Measurements from ENCODE around the gene TSPAN32.
"Not testable (repeated sequence)": the region's sequence is repeated elsewhere in the genome, so short reads cannot be mapped to it uniquely, and the experiment has no call there.

TSPAN32 gene

GRCh38 chr11:2267306-2267850, 34.4 kb upstream of the TSPAN32 start:
- DNase-seq: no peak

- no peak for DNase-seq
Observed at GRCh38 chr11:2267851-2268728, 33.7 kb upstream of the TSPAN32 start.

DNA sequence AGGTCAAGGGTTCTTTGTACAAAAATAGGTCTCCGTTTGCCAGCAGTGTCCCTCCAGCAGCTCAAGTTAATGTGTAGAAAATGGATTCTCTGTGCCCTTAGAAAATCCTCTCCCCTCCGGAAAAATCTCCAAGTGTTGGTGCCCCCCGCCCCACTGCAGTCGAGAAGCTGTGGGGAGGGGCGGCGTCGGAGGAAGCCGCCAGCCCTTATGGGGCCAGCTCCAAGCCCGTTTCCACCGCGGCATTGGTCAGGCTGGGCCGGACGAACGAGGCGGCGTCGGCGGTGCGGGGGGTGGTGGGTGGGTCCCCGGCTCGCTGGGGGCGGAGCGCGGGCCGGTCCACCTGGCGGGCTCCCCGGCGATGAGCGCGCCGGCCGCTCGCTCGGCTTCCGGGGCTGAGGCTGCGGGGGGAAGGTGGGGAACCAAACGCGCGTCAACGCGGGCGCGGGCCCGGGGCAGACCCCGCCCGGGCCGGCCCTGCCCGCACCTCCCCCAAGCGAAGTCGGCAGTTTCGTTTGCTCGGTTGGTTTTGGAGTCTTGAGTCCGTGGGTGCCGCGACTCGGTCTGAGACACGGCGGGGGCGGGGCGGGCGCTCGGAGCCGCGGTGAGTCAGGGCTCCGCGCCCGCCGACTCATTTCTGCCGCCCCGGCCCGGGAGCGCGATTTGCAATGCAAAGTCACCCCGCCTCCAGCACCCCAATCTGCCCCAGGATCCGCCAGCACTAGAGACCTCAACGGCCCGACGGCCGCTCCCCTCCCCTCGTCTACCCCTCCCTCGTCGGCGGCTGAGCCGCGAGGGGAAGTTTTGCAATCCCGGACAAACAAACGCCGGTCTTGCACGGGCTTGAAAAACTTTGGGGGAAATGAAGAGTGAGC, 32.8 kb upstream of the TSPAN32 start:
- DNase-seq: peak; percentile 37 to 70

DNA sequence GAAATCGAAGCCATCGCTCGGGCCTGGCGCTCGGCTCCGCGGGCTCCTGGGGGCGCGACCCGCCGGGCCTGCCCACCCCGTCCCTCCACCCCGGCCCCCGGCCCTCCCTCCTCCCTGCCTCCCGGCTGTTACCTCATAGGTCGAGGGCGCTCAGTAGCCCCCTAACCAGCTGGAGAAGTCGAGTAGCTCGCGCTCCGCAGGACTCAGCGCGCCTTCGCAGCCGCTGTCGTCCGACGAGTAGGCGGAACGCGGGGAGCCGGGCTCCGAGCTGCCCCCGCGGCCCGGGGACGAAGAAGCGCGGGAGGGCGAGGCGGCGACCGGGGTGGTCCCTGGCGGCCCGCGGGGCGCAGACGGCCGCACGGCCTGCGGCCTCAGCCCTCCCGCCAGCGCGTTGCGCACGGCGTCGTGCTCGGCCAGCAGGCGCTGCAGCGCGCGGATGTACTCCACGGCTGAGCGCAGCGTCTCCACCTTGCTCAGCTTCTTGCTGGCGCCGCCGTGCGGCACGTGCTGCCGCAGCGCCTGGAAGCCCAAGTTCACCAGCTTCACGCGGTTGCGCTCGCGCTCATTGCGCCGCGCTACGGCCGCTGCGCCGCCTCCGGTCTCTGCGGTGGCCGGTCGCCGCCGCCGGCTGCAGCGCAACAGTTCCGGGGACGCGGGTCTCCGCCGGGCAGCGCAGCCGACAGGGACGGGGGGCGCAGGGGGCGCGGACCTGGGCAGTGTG, 32.1 kb upstream of the TSPAN32 start:
- DNase-seq: peak; percentile 47 to 64

DNA sequence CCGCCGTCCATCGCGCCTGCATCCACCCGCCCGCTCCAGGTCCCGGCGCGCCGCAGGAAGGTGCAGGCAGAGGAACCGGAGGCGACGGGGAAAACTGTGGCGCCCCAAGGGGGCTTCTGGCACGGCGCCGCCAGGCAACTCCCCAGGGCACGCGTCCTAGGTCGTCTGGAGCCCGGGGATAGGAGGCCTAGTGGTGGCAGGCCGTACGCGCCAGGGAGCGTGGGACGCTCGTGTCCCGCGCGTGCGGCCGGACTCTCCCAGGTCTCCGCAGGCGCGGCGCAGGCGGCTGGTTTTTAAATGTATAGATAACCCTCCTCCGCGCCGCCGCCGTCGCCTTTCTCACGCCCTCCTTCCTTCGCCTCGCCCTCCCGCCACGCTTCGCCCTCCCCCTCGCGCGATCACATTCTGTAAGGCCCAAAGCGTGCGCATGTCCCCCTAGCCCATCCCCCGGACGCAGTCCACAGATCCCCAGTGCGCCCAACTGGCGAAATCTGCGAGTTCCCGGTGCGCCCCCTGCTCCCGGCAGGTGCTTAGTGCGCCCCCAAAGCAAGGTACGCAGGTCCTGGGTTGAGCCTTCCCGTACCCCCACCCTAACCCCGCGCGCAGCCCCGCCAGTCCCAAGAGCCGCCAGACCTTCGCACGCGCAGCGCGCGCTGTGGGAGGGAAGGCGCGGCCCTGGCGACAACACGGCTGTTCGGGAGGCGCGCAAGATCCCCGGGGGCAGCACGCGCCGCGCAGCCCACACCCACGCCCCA, 31.3 kb upstream of the TSPAN32 start, which contains the start of gene ASCL2:
ASCL2 (minus strand) TSS at position 267 of the 755 bp plus-strand sequence; CDS start at position 11, 256 bp downstream.
- DNase-seq: no peak

DNA sequence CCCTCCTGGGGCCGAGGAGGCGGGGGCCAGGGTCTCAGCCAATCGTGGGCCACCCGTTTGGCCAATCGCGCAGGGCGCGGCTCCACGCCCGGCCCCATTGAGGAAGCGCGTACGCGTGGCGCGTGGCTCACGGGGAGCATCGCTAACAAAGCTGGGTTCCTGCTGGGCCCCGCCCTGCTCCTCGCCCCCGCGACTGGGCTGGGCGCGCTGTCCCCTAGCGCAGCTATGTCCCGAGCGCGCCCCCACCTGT, 30.8 kb upstream of the TSPAN32 start:
- peak; percentile 64 to 76 for DNase-seq

DNA sequence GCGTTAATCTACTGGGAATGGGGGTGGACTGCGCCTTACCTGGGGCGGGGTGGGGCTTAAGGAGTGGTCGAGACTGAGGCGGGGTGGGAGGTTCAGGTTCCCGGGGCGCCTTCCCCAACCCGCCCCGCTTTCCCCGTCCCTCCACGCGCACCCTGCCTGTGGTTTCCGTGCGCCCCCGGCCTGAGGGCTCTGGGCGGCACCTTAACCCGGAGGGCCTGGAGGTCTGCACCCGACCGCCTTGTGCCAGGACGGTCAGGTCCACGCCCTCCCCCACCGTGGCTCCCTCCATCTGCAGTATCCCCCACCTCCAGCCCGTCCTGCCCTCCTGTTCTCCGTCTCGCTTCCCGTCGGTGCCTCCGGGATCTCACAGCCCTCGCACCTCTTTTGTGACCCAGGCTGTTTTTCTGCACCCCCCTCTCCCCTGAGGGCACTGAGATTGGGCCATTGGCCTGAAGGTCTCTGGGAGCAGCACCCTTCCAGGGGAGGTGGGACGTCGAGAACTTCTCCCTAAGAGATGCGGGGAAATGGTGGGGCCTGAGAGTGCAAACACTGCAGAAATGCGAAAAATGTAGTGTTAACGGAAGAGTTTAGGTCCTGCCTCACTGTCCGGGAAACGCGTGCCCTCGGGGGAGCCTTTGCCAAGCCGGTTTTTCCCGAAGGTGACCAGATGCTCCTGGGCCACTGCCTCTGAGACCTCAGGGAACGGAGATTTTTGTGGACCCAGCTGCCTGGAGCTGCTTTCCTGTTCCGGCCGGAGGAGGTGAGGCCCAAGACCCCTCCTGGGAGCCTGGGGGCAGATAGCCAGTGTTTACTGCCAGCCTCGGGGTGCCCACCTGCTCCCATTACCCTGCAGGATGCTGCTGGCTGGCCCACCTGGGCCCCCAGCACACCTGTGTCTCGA, 30.2 kb upstream of the TSPAN32 start:
- no peak for DNase-seq

- no peak for DNase-seq
Observed at GRCh38 chr11:2272228-2272945, 29.4 kb upstream of the TSPAN32 start.

DNA sequence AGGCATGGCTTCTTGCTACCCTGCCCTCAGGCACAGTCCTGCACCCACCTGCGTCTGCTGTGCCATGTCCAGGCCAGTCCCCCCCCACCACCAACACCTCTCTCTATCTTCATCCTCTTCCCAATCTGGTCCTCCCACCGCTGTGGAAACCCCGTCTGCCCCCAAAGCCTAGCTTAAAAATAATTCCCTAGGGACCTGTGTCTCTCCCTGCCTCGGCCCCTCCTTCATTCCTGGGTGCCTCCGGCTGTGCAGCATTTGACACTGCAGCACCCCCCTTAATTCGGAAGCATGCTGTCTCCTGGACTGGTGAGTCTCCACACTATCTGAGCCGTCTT, 28.9 kb upstream of the TSPAN32 start:
- no peak for DNase-seq

- DNase-seq: no peak
Observed at GRCh38 chr11:2273311-2273710, 28.5 kb upstream of the TSPAN32 start.

- DNase-seq: no peak
Observed at GRCh38 chr11:2273771-2274170, 28.0 kb upstream of the TSPAN32 start.

DNA sequence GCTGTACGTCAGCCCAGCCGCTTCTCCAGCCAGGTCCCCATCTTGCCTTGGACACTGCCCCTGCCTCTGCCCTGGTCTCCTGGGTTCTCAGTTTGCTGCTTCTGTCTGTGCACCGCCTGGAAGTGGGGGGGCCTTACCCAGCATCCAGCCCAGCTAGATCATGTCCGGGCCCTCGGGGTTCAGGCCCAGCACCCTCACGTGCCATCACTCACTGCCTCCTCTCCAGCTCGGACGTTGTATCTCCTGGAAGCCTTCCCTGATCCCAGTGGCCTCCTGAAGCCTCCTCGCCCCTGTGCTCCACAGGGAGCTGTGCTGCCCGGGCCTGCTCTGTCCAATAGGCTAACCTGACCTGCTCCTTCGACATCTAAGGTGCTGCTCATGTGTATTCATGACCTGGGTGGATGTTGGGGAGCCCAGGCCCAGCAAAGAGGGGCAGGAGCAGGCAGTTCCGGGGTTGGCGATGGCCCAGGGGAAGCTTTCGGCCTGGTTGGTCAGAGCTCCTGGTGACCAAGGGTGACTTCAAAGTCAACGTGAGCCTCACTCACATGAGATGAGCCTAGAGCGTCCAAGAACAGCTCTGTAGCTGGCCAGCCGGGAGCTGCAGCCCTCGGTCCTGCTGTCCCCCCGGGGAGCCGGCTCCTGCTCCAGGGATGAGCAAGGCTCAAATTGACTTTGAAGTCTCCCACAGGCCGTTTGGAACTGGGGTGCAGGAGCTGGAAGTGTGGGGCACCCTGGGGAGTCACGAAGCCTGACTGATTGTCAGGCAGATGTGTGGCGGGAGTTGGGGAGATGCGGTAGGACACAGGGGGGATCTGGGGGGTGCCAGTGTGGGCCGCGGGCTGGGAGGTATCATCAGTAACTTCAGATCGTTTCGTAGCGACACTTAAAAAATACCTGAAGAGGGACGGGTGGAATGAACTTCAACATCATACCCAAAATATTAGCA, 26.2 kb upstream of the TSPAN32 start:
- no peak for DNase-seq

DNA sequence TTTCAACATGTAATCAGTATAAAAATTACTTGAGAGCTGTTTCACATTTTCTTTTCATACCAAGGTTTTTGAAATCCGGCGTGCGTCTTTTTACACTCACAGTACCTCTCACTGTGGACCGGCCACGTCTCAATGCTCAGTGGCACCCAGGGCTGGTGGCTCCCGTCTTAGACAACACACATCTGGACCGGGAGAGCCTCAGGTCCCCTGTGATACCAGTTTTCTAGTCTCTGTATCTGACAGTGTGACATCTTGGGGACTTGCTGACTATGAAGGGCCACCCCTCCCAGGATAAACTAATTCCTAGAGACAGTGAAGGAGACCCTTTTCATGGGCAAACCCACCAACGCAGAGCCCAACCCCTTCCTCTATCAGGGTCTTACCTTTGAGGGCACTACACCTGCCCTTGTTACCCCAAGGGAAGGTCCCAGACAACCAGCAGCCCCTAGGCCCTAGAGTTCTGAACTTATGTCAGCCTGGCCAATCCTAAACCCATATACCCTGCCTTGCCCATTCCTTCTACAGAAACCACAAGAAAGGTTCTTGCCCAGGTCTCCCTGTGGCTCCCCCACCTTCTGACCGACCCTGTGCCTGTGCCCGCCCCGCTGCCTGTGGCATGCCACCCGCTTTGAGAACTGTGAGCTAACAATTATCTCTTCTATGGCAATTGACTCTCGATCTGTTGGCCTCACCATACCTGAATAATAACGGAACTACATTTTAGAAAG, 25.4 kb upstream of the TSPAN32 start:
- DNase-seq: no peak

- no peak for DNase-seq
Observed at GRCh38 chr11:2277008-2277346, 24.8 kb upstream of the TSPAN32 start.

- no peak for DNase-seq
Observed at GRCh38 chr11:2277933-2278523, 23.8 kb upstream of the TSPAN32 start.

DNA sequence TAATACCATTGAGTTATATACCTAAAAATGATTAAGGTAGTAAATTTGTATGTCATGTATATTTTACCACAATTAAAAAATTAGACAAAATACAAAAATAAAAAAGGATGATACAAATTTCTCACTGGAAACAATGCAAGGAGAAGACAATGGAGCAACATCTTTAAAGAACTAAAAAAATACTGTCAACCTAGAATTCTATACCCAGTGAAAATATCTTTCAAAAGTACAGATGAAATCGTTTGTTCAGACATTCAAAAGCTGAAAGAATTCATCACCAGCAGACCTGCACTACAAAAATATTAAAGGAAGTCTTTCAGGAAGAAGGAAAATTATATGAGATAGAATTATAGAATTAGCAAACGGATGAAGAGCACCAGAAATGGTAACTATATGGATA, 21.6 kb upstream of the TSPAN32 start:
- no peak for DNase-seq

GRCh38 chr11:2286350-2286749, 15.5 kb upstream of the TSPAN32 start:
- DNase-seq: not testable (repeated sequence)

- no peak for DNase-seq
Observed at GRCh38 chr11:2287091-2287490, 14.7 kb upstream of the TSPAN32 start.
